GM13976 (cell line): ENCODE data around the gene GORAB.

Source experiments
- DNase-seq: peaks from one replicate; pipeline ENCODE4 v3.0.0; 2012; ENCODE audit warnings: low spot score
- in situ Hi-C: fragments of 300-500 bp; cut with MboI; formaldehyde crosslinking; loops from one replicate; pipeline ENCODE4 v1.12.0; 2022; ENCODE audit warnings: low sequenced_read_pairs, mixed read lengths, inconsistent platforms; ENCODE audit not compliant: unreplicated experiment
- TF ChIP-seq, protein P1 (sequence below): IDR thresholded peaks from 2 replicates; pipeline ENCODE4 v1.5.1; 2012; ENCODE audit warnings: borderline replicate concordance, mild to moderate bottlenecking; ENCODE audit not compliant: insufficient read depth; ENCODE audit errors: extremely low read depth, missing control alignments, control extremely low read depth

GORAB gene

DNA sequence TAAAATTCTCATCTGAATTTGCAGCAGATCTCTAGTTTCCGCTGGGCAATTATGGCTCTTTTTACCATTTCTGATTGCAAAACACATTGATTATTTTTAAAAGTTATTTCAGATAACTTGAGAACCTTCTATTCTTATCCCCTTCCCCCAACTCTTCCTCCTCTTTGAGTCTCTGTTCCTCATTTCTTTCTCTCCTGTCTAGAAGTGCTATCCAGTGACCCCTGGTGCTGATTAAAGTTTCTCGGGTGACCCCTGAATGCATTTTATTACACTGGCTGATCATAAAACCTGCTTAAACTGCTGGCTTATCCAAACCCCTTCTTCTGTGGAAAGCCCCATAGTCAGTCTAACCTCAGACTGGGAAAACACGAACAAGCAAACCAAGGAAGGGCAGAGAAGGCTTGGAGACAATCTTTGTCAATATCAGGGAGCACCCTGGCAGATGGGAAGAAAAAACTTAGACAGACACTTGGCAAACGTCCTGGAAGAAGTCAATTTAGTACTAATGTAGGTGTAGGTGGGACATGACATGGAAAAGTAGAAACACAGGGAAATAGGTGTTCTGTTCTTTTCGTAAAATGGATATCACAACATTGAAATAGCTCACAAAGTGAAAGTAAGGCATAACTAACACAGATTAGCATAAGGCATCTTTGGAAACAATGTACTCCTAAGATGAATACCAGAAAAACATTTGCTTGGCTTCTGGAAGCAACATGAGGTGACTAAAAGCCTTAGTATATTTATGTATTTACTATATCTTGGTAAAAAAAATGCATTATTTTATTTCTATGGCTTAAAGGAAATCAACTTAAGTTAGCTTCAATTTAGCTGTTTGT is 61.4 kb downstream of the GORAB start:
- no peak for DNase-seq
- in situ Hi-C loops = no loop called here
- TF ChIP-seq, protein P1, sequence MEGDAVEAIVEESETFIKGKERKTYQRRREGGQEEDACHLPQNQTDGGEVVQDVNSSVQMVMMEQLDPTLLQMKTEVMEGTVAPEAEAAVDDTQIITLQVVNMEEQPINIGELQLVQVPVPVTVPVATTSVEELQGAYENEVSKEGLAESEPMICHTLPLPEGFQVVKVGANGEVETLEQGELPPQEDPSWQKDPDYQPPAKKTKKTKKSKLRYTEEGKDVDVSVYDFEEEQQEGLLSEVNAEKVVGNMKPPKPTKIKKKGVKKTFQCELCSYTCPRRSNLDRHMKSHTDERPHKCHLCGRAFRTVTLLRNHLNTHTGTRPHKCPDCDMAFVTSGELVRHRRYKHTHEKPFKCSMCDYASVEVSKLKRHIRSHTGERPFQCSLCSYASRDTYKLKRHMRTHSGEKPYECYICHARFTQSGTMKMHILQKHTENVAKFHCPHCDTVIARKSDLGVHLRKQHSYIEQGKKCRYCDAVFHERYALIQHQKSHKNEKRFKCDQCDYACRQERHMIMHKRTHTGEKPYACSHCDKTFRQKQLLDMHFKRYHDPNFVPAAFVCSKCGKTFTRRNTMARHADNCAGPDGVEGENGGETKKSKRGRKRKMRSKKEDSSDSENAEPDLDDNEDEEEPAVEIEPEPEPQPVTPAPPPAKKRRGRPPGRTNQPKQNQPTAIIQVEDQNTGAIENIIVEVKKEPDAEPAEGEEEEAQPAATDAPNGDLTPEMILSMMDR = no peak

DNA sequence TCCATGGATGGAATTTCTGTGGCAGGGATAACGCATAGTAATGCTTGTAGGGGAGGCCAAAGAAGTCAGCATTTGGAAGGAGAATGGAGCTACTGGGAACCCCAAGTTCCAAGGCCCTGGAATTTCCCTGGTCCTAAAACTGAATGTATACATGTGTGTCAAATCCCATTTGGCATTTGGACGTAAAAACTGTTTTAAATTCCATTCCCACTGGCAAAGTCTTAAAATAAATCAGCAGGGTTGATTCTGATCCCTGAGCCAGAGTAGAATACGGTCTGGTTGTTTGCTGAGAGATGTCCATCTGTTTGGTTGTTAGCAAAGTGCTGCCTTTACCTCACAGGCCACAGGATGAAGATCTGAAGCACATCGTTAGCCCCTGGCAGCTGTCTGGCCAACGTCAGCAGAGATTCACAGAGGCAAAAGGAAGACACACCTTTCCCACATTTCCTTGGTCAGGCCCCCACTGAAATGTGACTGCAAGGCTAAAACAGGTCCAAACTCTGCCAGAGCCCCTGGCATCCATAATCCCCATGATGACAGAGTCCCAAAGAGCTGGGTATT is 62.2 kb downstream of the GORAB start:
- in situ Hi-C loops = no loop called here
- TF ChIP-seq, protein P1 = no peak
- no peak for DNase-seq

DNA sequence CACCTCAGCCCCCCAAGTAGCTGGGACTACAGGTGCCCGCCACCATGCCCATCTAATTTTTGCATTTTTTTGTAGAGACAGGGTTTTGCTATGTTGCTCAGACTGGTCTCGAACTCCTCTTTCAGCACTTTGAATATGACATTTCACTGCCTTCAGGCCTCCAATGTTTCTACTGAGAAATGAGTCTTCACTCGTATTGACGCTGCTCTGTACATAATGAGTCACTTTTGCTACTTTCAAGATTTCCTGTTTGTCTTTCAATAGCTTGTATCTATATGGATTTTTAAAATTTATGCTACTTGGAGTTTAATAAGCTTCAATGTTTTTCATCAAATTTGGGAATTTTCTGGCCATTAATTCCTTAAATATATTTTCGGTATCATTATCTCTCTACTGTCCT is 64.7 kb downstream of the GORAB start:
- in situ Hi-C loops = no loop called here
- TF ChIP-seq, protein P1 = no peak
- DNase-seq = no peak

DNA sequence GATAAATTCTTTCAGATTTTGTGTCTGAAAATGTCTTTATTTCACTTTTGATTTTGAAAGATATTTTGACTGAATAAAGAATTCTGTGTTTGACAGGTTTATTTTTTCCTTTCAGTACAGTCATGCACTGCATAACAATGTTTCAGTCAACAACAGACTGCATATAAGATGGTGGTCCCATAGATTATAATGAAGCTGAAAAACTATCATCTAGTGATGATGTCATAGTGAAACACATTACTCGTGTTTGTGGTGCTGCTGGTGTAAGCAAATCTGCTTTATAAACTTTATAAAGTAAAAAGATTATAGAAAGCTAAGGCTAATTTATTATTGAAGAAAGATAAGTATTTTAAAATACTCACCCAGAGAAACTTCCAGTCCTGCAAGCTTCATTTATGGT is 66.7 kb downstream of the GORAB start:
- TF ChIP-seq, protein P1 = no peak
- in situ Hi-C loops = no loop called here
- DNase-seq = no peak

DNA sequence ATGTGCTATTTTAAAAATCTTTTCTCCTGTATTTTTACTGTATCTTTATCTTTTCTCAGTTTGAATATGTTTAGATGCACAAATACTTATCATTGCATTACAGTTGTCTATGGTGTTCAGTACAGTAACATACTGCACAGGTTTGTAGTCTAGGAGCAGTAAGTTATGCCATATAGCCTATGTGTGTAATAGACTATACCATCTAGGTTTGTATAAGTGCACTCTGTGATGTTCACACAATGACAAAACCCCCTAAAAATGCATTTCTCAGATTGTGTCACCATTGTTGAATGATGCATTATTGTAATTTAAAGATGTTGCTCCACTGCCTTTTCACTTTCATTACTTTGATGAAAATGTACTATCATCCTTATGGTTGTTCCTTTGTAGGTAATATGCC is 67.1 kb downstream of the GORAB start:
- no peak for DNase-seq
- in situ Hi-C loops = no loop called here
- TF ChIP-seq, protein P1 = no peak

DNA sequence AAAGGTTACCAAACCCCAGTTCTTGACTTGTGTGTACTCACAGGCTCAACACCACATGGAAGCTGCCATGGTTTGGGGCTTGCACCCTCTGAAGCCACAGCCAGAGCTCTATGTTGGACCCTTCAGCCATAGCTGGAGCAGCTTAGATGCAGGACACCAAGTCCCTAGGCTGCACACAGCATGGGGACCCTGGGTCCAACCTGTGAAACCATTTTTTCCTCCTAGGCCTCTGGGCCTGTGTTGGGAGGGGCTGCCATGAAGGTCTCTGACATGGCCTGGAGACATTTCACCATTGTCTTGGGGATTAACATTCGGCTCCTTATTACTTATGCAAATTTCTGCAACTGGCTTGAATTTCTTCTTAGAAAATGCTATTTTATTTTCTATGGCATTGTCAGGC is 69.9 kb downstream of the GORAB start:
- TF ChIP-seq, protein P1 = no peak
- no peak for DNase-seq
- in situ Hi-C loops = no loop called here
